HEK293T (cell line): ENCODE data around the gene SUN2.
"Not testable (repeated sequence)": the region's sequence is repeated elsewhere in the genome, so short reads cannot be mapped to it uniquely, and the experiment has no call there.

Experiments used
- CTCF ChIA-PET: fragments of 350-600 bp; formaldehyde crosslinking; extraction: SDS; loops from one replicate; lab custom pipeline; 2021; ENCODE audit warnings: antibody characterized with exemption, inconsistent platforms; lab: Yijun Ruan, JAX
- POLR2A ChIA-PET: fragments of 350-600 bp; formaldehyde crosslinking; extraction: SDS; loops from one replicate; lab custom pipeline; 2020; ENCODE audit warnings: antibody characterized with exemption, inconsistent platforms; lab: Yijun Ruan, JAX
- DNase-seq: peaks from one replicate; pipeline ENCODE4 v3.0.0; 2012; ENCODE audit warnings: mixed read lengths; ENCODE audit errors: extremely low spot score
- ARNT ChIP-seq: fragments of 450-650 bp; IDR thresholded peaks from 2 replicates; pipeline ENCODE4 v1.6.1; 2017; ENCODE audit warnings: mild to moderate bottlenecking
- BHLHE40 ChIP-seq: fragments of 450-650 bp; IDR thresholded peaks from 2 replicates; pipeline ENCODE4 v1.6.1; 2016; ENCODE audit warnings: mild to moderate bottlenecking, moderate library complexity, borderline replicate concordance
- ELF4 ChIP-seq: fragments of 450-650 bp; IDR thresholded peaks from 2 replicates; pipeline ENCODE4 v1.6.1; 2017; ENCODE audit warnings: antibody characterized with exemption
- FOXA1 ChIP-seq: fragments of 450-650 bp; IDR thresholded peaks from 2 replicates; pipeline ENCODE4 v1.6.1; 2016; ENCODE audit warnings: mild to moderate bottlenecking
- FOXM1 ChIP-seq: fragments of 450-650 bp; IDR thresholded peaks from 2 replicates; pipeline ENCODE4 v1.6.1; 2017; ENCODE audit warnings: mild to moderate bottlenecking, borderline replicate concordance
- HDGF ChIP-seq: fragments of 450-650 bp; IDR thresholded peaks from 2 replicates; pipeline ENCODE4 v1.6.1; 2017; ENCODE audit warnings: antibody characterized with exemption, borderline replicate concordance
- L3MBTL2 ChIP-seq: fragments of 450-650 bp; conservative IDR thresholded peaks from 2 replicates; pipeline ENCODE4 v1.6.1; 2016; ENCODE audit warnings: mild to moderate bottlenecking
- NFRKB ChIP-seq: fragments of 450-650 bp; IDR thresholded peaks from 2 replicates; pipeline ENCODE4 v1.6.1; 2016; ENCODE audit warnings: mild to moderate bottlenecking, moderate library complexity
- SP1 ChIP-seq: fragments of 450-650 bp; IDR thresholded peaks from 2 replicates; pipeline ENCODE4 v1.6.1; 2017
- TARDBP ChIP-seq: fragments of 450-650 bp; IDR thresholded peaks from 2 replicates; pipeline ENCODE4 v1.6.1; 2016
- ZNF384 ChIP-seq: fragments of 450-650 bp; IDR thresholded peaks from 2 replicates; pipeline ENCODE4 v1.6.1; 2016
- TF ChIP-seq, protein P1 (sequence below): fragments of 450-650 bp; IDR thresholded peaks from 2 replicates; pipeline ENCODE4 v1.6.1; 2016

SUN2 gene, protein sequence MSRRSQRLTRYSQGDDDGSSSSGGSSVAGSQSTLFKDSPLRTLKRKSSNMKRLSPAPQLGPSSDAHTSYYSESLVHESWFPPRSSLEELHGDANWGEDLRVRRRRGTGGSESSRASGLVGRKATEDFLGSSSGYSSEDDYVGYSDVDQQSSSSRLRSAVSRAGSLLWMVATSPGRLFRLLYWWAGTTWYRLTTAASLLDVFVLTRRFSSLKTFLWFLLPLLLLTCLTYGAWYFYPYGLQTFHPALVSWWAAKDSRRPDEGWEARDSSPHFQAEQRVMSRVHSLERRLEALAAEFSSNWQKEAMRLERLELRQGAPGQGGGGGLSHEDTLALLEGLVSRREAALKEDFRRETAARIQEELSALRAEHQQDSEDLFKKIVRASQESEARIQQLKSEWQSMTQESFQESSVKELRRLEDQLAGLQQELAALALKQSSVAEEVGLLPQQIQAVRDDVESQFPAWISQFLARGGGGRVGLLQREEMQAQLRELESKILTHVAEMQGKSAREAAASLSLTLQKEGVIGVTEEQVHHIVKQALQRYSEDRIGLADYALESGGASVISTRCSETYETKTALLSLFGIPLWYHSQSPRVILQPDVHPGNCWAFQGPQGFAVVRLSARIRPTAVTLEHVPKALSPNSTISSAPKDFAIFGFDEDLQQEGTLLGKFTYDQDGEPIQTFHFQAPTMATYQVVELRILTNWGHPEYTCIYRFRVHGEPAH

DNA sequence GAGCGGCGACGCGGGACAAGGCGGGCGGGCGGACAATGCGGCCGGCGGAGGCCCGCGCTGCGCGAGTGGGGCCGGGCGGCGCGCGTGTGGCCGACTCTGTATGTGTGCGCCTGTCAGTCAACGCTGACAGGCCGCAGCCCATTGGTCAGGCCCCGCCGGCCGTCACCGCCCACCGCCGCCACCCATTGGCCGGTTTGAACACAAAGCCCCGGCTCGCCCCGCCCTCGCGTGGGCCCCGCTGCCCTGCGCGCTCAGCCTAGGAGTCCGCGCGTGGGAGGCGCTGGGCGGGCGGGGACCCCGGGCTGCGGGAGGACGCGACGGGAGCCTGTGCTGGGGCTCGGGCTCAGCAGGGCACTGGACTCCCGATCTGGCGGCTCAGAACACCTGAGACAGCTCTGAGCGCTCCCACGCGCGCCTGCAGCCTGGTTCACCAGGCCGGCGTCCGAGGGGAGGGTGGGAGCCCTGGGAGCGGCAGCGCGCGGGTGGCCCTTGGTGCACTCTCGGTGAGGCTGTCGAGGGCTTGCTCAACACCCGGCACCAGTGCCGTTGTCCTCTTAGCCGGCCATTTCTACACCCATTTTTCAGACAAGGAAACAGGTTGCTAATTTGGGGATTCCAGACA is at the start of gene SUN2:
TSS of gene SUN2 (minus strand) at position 88 of the 622 bp plus-strand sequence. CDS start 3,370 bp downstream, outside the sequence.
- ChIA-PET POLR2A (interaction anchor here (1.0 to 1.1 kb wide), 3 partner anchors 14 to 74 kb away, joined by 3 read pairs; no protein-coding TSS in a partner anchor), CTCF (interaction anchor here (5.0 kb wide), 1 partner anchor 12 kb away, joined by 43 read pairs; no protein-coding TSS in a partner anchor)
- TF ChIP-seq, protein P1, sequence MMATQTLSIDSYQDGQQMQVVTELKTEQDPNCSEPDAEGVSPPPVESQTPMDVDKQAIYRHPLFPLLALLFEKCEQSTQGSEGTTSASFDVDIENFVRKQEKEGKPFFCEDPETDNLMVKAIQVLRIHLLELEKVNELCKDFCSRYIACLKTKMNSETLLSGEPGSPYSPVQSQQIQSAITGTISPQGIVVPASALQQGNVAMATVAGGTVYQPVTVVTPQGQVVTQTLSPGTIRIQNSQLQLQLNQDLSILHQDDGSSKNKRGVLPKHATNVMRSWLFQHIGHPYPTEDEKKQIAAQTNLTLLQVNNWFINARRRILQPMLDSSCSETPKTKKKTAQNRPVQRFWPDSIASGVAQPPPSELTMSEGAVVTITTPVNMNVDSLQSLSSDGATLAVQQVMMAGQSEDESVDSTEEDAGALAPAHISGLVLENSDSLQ: peak; percentile 98
- TF ChIP-seq FOXA1 (no peak), FOXM1 (peak; percentile 99), TARDBP (peak; percentile 82)
- DNase-seq: peak; percentile 99

DNA sequence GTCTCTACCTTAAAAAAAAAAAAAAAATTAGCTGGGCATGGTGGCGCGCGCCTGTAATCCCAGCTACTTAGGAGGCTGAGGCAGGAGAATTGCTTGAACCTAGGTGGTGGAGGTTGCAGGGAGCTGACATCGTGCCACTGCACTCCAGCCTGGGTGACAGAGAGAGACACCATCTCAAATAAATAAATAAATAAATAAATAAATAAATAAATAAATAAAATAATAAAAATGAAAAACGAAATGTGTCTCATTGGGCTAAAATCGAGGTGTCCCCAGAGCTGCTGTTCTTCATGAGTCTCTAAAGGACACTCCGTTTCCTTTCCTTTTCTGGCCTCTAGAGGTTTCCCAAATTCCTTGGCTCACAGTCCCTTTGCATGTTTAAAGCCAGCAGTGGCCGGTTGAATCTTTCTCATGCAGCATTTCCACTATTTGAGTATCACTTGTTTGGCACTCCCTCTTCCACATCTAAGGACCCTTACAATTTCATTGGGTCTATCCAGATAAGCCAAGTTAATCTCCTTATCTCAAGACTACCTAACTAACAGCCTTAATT is 49.3 kb upstream of the SUN2 start:
- CTCF ChIA-PET, DNase-seq, POLR2A ChIA-PET: not testable (repeated sequence)

DNA sequence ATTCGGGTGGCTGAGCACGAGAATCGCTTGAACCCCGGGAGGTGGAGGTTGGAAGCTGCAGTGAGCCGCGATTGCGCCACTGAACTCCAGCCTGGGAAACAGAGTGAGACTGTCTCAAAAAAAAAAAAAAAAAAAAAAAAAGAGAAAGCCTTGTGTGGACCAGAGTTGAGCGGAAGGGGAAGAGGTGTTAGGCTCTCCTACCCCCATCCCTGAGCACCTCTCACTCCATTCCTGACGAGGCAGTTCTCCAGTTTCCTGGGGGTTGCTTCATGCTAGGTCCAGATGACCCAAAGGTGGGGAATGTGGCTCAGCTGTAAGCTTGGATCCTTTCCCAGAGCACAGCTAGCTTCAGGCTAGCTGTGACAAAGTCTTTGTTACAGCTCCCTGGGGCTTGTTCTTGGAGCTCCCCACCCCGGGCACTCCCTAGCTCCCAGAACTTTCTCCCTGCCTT is 46.9 kb upstream of the SUN2 start:
- ChIA-PET CTCF (no interaction called here), POLR2A (no interaction called here)
- DNase-seq: no peak
- TF ChIP-seq BHLHE40 (no peak), ZNF384 (peak; percentile 70)

DNA sequence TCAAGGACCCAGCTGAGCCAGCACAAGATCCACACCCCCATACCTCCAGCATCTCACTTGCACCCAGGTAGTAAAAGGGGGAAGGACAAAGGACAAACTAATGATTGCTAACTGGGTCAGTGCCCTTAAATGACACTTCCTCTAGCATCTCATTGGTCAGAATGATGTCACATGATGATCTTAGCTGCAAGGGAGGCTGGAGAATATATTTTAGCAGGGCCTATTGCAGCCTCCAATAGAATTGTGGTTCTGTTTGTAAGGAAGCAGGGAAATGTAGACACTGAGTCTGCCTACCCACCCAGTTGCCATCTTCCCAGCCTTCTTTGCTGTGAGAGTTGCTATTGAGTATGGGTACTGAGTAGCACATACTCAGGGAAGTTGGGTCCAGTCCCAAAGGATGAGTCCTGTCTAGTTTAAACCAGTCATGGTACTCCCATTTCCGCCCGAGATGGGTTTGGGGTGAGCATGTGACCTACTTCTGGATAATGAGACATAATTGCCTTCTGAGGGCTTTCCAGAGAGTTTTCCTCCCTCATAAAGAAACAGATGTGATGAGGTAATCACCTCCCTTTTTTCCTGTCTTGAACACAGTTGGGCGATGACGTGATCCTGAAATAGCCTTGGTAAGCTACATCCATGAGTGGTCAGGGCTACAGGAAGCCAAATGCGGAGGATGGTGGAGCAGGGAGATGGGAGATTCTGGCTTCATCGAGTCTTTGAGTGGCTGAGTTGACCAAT is 43.6 kb upstream of the SUN2 start:
- DNase-seq: no peak
- ChIA-PET CTCF (interaction anchor here (0.6 kb wide), 1 partner anchor 48 kb away, joined by 3 read pairs; no protein-coding TSS in a partner anchor), POLR2A (no interaction called here)
- no peak for TF ChIP-seq BHLHE40
- no peak for TF ChIP-seq ARNT
- no peak for TF ChIP-seq ELF4
- TF ChIP-seq, protein P1: no peak
- TF ChIP-seq FOXM1: no peak
- TF ChIP-seq L3MBTL2: no peak
- TF ChIP-seq FOXA1: no peak
- TF ChIP-seq ZNF384: no peak
- no peak for TF ChIP-seq HDGF
- no peak for TF ChIP-seq SP1

DNA sequence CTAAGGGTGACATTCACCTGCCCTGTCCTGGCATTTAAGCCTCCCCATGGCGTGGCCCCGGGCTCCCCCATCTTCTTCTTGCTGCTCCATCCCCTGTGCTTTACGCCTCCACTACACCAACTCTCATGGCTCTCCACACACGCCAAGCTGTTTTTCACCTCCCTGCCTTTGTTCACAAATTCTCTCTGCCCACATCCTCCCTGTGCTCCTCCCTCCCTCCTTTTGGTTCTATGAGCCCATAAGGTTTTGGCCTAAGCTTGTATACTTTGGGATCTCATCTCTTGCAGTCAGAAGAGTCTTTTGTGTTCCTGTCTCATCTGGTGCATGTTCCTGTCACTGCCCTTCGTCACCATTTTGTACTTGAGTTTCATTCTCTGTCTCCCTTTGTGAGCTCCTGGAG is 42.7 kb upstream of the SUN2 start:
- POLR2A ChIA-PET: no interaction called here
- CTCF ChIA-PET: no interaction called here
- no peak for TF ChIP-seq BHLHE40
- no peak for TF ChIP-seq SP1
- TF ChIP-seq FOXA1: no peak
- DNase-seq: no peak

DNA sequence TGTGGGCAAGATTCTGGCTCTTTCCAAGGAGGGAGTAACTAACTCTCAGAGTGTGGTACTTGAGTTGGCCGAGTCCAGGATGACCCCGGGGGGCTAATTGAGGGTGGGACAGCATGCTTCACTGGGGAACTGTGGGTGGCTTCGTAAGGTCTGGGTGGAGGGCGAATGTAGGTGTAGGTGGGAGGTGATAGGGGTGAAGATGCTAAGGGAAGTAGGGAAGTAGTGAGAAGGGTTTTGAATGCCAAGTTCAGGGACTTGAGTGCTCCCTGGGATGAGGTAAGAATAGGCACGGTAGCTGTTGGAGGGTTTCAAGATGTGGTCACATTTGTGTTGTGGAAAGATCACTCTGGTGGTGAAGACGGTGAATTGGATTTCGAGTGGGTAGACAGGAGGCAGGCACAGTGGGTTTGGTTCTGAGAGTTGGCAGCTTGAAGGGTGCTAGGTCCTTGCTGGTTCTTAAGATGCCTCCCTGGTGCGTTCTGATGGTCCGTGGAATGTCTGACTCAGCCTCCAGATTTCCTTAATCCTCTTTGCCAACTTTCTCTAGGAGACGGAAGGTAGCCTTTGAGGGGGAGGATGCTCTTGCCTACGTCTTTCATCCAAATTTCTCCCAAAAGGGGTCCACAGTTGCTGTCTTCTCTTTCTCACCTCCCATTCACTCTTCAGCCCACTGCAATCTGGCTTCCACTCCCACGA is 40.6 kb upstream of the SUN2 start:
- ChIA-PET CTCF (no interaction called here), POLR2A (no interaction called here)
- no peak for DNase-seq
- no peak for TF ChIP-seq HDGF
- TF ChIP-seq, protein P1: no peak
- no peak for TF ChIP-seq NFRKB
- TF ChIP-seq ZNF384: no peak
